HFF-Myc (cell line): ENCODE measurements around the gene SYNGR4.

Experiments
- DNase-seq: peaks from one replicate; pipeline ENCODE4 v3.0.0-alpha.2; 2011; ENCODE audit warnings: low read depth; ENCODE audit errors: extremely low read depth
- H3K4me3 ChIP-seq: replicated peaks from 2 replicates; pipeline ENCODE4 v1.5.1; 2011; ENCODE audit warnings: low read depth, mild to moderate bottlenecking, control low read depth, low read length
- TF ChIP-seq, protein P1 (sequence below): IDR thresholded peaks from 2 replicates; pipeline ENCODE4 v1.5.1; 2012; ENCODE audit warnings: mild to moderate bottlenecking, low read depth, low read length, control low read depth; ENCODE audit errors: missing control alignments

The SYNGR4 gene

DNA sequence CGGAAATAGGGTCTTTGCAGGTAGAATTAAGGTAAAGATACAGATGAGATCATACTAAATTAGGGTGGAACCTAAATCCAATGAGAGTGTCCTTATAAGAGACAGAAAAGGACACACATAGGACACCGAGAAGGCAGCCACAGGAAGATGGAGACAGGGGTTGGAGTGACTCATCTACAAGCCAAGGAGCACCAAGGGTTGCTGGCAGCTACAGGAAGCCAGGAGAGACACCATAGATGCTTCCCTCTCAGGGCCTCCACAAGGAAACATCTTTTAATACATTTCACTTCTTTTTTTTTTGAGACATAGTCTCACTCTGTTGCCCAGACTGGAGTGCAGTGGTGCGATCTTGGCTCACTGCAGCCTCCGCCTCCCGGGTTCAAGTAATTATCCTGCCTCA is 10.5 kb upstream of the SYNGR4 start:
- TF ChIP-seq, protein P1, sequence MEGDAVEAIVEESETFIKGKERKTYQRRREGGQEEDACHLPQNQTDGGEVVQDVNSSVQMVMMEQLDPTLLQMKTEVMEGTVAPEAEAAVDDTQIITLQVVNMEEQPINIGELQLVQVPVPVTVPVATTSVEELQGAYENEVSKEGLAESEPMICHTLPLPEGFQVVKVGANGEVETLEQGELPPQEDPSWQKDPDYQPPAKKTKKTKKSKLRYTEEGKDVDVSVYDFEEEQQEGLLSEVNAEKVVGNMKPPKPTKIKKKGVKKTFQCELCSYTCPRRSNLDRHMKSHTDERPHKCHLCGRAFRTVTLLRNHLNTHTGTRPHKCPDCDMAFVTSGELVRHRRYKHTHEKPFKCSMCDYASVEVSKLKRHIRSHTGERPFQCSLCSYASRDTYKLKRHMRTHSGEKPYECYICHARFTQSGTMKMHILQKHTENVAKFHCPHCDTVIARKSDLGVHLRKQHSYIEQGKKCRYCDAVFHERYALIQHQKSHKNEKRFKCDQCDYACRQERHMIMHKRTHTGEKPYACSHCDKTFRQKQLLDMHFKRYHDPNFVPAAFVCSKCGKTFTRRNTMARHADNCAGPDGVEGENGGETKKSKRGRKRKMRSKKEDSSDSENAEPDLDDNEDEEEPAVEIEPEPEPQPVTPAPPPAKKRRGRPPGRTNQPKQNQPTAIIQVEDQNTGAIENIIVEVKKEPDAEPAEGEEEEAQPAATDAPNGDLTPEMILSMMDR, result no peak
- H3K4me3 ChIP-seq, result no peak overlapping the region
- DNase-seq, result no peak

DNA sequence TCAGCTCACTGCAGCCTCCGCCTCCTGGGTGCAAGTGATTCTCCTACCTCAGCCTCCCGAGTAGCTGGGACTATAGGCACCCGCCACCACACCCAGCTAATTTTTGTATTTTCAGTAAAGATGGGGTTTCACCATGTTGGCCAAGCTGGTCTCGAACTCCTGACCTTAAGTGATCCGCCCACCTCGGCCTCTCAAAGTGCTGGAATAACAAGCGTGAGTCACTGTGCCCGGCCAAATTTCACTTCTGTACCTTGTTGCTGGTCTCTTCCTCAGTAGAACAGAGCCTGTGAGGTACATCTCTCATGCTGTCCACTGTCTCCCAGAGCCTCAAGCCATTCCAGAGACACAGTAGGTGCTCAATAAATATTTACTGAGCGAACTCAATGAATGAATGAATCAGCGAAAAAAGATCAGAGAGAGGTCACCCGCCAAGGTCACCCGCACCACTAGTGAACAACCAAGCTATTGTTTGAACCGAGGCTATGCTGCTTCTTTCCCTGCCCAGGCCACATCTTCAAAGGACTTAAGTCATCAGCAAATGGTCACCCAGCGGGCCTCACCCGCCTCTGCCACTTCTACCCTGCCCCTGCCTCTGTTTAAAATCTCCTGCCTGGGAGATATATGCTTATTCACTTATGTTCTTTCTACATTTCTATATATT is 9.7 kb upstream of the SYNGR4 start:
- TF ChIP-seq, protein P1, result no peak
- no peak for DNase-seq
- H3K4me3 ChIP-seq, result no peak overlapping the region

DNA sequence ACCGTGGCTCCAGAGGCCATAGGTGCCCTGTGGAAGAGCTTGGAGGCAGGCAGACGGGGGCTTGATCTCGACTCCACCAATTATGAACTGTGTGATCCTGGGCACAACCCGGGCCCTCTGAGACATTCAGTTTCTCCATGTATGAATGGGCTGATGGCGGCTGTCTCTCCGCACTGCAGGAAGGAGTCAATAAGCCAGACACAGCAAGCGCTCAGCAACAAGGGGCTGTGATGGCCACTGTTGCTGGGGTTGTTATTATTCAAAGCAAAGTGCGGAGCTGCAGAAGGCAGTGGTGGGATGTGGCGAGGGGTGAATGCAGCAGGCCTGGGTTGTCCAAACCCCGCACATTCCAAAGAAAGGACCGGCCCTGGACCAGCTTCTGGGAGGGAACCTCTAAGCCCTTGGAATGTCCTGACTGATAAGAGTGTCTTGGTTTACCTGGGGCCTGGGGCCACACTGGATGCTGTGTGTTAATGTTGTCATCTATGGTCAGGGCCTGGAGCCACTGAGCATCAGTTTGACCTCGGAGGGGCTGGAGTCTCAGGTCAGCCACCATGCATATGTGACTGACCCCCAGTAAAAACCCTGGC is 8.7 kb upstream of the SYNGR4 start:
- no peak overlapping the region for H3K4me3 ChIP-seq
- DNase-seq, result no peak
- TF ChIP-seq, protein P1, result no peak

DNA sequence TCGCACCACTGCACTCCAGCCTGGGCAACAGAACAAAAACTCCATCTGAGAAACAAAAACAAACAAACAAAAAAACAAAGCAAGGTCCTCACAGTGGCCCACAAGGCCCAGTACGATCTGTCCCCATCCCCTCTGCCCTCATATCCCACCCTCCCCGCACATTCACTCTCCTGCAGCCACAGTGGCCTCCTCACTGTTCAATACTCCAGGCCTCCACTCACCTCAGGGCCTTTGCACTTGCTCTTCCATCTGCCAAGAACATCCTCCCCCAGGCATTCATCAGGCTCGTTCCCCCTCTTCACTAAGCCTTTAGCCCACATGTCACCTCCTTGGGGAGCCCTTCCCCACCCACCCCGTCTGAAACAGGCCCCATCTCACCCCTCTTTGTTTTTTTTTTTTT is 5.0 kb upstream of the SYNGR4 start:
- no peak overlapping the region for H3K4me3 ChIP-seq
- TF ChIP-seq, protein P1, result no peak
- no peak for DNase-seq

DNA sequence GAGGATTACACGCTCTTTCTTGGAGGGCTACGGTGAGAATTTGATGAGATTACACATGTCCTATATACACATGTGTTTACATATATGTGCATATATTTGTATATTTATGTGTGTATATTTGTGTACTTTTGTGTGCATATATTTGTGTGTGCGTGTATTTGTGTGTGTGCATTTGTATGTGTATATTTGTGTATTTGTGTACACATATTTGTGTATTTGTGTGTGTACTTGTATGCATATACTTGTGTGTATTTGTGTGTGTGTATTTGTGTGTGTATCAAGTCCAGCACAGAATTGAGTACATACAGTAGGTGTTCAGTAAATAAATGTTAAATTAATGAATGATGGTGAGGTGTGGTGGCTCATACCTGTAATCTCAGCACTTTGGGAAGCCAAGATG is 2.3 kb upstream of the SYNGR4 start:
- H3K4me3 ChIP-seq, result no peak overlapping the region
- TF ChIP-seq, protein P1, result no peak
- DNase-seq, result no peak

DNA sequence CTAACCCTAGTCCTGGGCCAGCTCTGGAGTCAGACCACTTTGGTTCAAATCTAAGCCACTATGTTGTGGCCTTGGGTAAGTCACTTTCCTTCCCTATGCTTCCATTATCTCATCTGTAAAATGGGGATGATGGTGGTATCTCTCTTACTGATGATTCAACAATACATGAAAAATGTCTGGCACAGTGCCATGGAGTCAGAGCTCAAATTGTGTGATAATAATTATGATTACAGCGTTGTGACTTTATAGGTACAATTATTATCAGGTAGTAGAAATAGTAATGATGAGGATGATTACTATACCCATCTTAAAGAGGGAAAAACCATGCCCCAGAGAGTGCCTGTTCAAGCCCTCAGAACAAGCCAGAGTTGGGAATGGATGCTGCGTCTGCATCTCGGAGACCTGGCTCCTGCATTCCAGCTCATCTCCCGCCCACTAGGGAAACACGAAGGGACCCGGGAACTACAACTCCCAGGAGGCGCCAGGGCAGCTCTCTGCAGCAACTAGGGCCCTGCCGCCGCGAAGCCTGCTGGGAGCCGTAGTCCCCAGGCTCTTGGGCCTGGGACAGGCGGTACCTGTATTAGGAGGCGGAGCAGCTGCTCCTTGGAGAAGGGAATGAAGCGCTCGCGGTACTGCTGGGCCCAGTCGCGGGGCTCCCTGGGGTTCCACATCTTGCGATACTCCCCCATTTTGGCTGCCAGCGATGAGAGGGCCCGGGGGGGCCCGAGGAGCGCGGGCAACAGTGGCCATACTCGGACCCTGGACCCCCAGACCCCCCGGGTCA is 1.3 kb upstream of the SYNGR4 start:
- TF ChIP-seq, protein P1, result no peak
- peak; percentile 70 for DNase-seq

More for the DNA sequence above, 1.3 kb upstream of the SYNGR4 start:
- H3K4me3 ChIP-seq, result peak overlapping the region; percentile 79
